ENCODE data around the gene IKBKG. TPM values are rescaled to one million over a fixed set of nuclear protein-coding genes. Genes with fewer than 3 reads are reported as not detected.
A peak's percentile ranks its signal among the peaks of the same experiment; 100 is the strongest.

IKBKG gene
- total and polyA plus RNA-seq, 2 donors (not counting 3 experiments of a cell fraction or from before 2014, with no cell fraction given) = 41.2 to 47.8 TPM

DNA sequence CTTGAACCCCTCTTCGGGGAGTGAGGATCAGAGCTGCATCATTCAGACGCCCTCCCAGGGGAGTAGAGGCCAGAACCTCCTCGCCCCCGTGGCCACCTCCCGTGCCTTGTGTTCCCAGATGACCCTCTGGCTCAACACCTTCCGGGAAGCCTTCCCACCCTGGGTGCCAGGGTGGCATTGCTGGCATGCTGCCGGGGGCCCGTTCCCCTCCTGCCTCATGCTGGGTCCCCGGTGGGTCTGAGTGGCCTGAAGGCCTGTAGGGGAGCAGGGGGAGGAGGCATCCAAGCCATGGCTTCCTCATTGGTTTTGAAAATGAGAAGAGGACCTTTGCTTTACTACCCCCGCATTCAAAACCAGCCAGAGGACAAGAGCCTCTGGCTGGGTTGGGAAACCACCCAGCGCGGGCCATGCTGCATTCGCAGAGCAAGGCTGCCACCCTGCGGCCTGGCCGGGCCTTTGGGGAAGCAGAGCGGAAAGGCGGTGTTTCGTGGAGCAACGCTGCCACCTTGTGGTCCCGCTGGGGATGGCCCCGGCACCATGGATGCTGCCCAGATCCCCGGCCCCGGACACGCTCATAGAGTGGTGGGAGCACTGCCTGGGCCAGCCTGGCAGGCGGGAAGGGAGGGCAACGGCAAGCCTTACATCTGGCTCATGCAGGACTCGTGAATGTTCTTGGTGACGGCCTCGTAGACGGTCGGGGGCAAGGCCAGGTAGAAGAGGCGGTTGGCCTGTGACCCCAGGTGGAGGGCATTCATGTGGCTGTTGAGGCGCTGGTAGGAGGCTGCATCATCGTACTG lies 12.7 kb upstream of the IKBKG start:
- BruUV-seq (replicated peaks) = no TSS peak
- ChIA-PET POLR2A (no interaction called here), CTCF (interaction anchor here (4.2 kb wide), 1 partner anchor 161 kb away, joined by 24 read pairs; the partner anchor contains the start of gene FLNA)
- H3K4me3 ChIP-seq (replicated peaks in 1 of 3; ENCODE audit: insufficient read depth in 1 of 3, low read depth in 1 of 3, low read length in 3 of 3) = no peak overlapping the region
- no peak overlapping the region for H3K9ac ChIP-seq (replicated peaks; ENCODE audit: extremely low read depth, insufficient read depth, low read length)
- no peaks in the 10 kb centered on the region for H3K4me1 ChIP-seq (ENCODE audit: control insufficient read depth, extremely low read depth, insufficient read depth, low read length)
- peaks cover 10% of the 10 kb centered on the region for H3K79me2 ChIP-seq (ENCODE audit: control insufficient read depth, insufficient read depth, low read length)
- H2AFZ ChIP-seq (ENCODE audit: low read depth, low read length) = no peak overlapping the region
- peaks cover 5 to 17% of the 10 kb centered on the region in 2 experiments for H3K36me3 ChIP-seq (ENCODE audit: control insufficient read depth in 2 of 2, extremely low read depth in 1 of 2, insufficient read depth in 2 of 2, low read length in 2 of 2)
- FAIRE-seq (peak; percentile 99), DNase-seq (ENCODE audit: low read depth, low spot score) (peak; percentile 63)
- peak; percentile 92 to 94 for TF ChIP-seq CTCF (IDR thresholded peaks at IDR 0.05; ENCODE audit: extremely low read depth in 1 of 2, insufficient read depth in 1 of 2, low read depth in 1 of 2, low read length in 2 of 2)
- no peak for TF ChIP-seq JUN (IDR thresholded peaks at IDR 0.05; ENCODE audit: borderline replicate concordance, insufficient read depth, insufficient read length, low read depth)
- peak; percentile 47 for TF ChIP-seq POLR2AphosphoS5 (IDR thresholded peaks at IDR 0.05; ENCODE audit: insufficient read depth, low read depth, low read length)
- no peaks in the 10 kb centered on the region for H3K9me1 ChIP-seq (replicated peaks; ENCODE audit: control insufficient read depth, extremely low read depth, insufficient read depth, low read length)
- H3K27me3 ChIP-seq (ENCODE audit: control insufficient read depth in 2 of 2, insufficient read depth in 2 of 2, low read length in 2 of 2) = no peaks in the 10 kb centered on the region
- dilution Hi-C loops (cut with MboI; ENCODE audit: extremely low pct_ligation_motif_present, low sequenced_read_pairs) (no loop called here), intact Hi-C loops (cut with micrococcal nuclease) (loop anchor here (1.0 kb wide), 1 partner anchor 161 kb away; no protein-coding TSS in a partner anchor)
- no peaks in the 10 kb centered on the region for H3K9me3 ChIP-seq (replicated peaks; ENCODE audit: control insufficient read depth, insufficient read depth, low read length)
- no peak overlapping the region for H3K4me2 ChIP-seq (ENCODE audit: insufficient read depth, low read length)
- no peaks in the 10 kb centered on the region for H4K20me1 ChIP-seq (replicated peaks; ENCODE audit: control insufficient read depth, extremely low read depth, insufficient read depth, low read length)
- no peak overlapping the region for H3K27ac ChIP-seq (ENCODE audit: insufficient read depth, low read depth, low read length)

DNA sequence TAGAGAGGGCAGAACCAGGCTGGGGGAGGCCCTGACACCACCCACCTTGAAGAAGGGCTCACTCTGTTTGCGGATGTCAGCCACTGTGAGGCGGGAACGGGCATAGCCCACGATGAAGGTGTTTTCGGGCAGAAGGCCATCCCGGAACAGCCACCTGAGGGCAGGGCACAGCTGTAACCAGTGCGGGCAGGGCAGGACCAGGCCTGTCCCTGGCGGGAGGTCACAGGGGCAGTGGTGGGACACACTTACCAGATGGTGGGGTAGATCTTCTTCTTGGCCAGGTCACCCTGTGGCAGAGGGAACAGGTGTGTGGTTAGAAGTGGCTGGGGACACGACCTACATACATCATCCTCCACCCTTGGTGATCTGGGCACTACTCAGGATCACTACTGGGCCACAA lies 11.5 kb upstream of the IKBKG start:
- intact Hi-C loops (cut with micrococcal nuclease) (no loop called here), dilution Hi-C loops (cut with MboI; ENCODE audit: extremely low pct_ligation_motif_present, low sequenced_read_pairs) (no loop called here)
- no peaks in the 10 kb centered on the region for H3K9me1 ChIP-seq (replicated peaks; ENCODE audit: control insufficient read depth, extremely low read depth, insufficient read depth, low read length)
- POLR2A ChIA-PET = no interaction called here
- no TSS peak for BruUV-seq (replicated peaks)
- no peaks in the 10 kb centered on the region for H3K4me1 ChIP-seq (ENCODE audit: control insufficient read depth, extremely low read depth, insufficient read depth, low read length)
- H2AFZ ChIP-seq (ENCODE audit: low read depth, low read length) = no peak overlapping the region
- peaks cover 11% of the 10 kb centered on the region for H3K79me2 ChIP-seq (ENCODE audit: control insufficient read depth, insufficient read depth, low read length)
- H3K27me3 ChIP-seq (ENCODE audit: control insufficient read depth in 2 of 2, insufficient read depth in 2 of 2, low read length in 2 of 2) = no peaks in the 10 kb centered on the region
- H3K27ac ChIP-seq (ENCODE audit: insufficient read depth, low read depth, low read length) = no peak overlapping the region
- H3K36me3 ChIP-seq (ENCODE audit: control insufficient read depth in 2 of 2, extremely low read depth in 1 of 2, insufficient read depth in 2 of 2, low read length in 2 of 2) = peaks cover 5 to 17% of the 10 kb centered on the region in 2 experiments
- no peaks in the 10 kb centered on the region for H3K9me3 ChIP-seq (replicated peaks; ENCODE audit: control insufficient read depth, insufficient read depth, low read length)
- no peak overlapping the region for H3K4me2 ChIP-seq (ENCODE audit: insufficient read depth, low read length)
- no peak for DNase-seq (ENCODE audit: low read depth, low spot score)
- H3K9ac ChIP-seq (replicated peaks; ENCODE audit: extremely low read depth, insufficient read depth, low read length) = no peak overlapping the region
- no peak for TF ChIP-seq GATA2 (IDR thresholded peaks at IDR 0.05; ENCODE audit: insufficient read depth, insufficient read length, low read depth, low read length)
- TF ChIP-seq MYC (IDR thresholded peaks at IDR 0.05; ENCODE audit: low read depth, low read length) = no peak
- TF ChIP-seq, protein P1, sequence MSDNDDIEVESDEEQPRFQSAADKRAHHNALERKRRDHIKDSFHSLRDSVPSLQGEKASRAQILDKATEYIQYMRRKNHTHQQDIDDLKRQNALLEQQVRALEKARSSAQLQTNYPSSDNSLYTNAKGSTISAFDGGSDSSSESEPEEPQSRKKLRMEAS (IDR thresholded peaks at IDR 0.05; ENCODE audit: insufficient read depth, insufficient read length) = no peak
- no peak for TF ChIP-seq EZH2 (IDR thresholded peaks at IDR 0.05; ENCODE audit: borderline replicate concordance, low read depth, low read length, severe bottlenecking)
- TF ChIP-seq POLR2AphosphoS5 (IDR thresholded peaks at IDR 0.05; ENCODE audit: insufficient read depth, low read depth, low read length) = no peak
- no peak for TF ChIP-seq FOS (IDR thresholded peaks at IDR 0.05; ENCODE audit: borderline replicate concordance, insufficient read depth, low read length)
- TF ChIP-seq POLR2A (IDR thresholded peaks at IDR 0.05; ENCODE audit: low read depth, low read length) = no peak
- TF ChIP-seq CTCF (IDR thresholded peaks at IDR 0.05; ENCODE audit: extremely low read depth in 1 of 2, insufficient read depth in 1 of 2, low read depth in 1 of 2, low read length in 2 of 2) = no peak
- TF ChIP-seq JUN (IDR thresholded peaks at IDR 0.05; ENCODE audit: borderline replicate concordance, insufficient read depth, insufficient read length, low read depth) = no peak
- no peaks in the 10 kb centered on the region for H4K20me1 ChIP-seq (replicated peaks; ENCODE audit: control insufficient read depth, extremely low read depth, insufficient read depth, low read length)
- CTCF ChIA-PET = no interaction called here
- H3K4me3 ChIP-seq (replicated peaks in 1 of 3; ENCODE audit: insufficient read depth in 1 of 3, low read depth in 1 of 3, low read length in 3 of 3) = no peak overlapping the region
- no peak for FAIRE-seq

Measured in endothelial cell of umbilical vein (primary cell).